IPS-NIHi11 (cell line): Measurements from ENCODE around the gene OR4K14.
"Not testable (repeated sequence)": the region's sequence is repeated elsewhere in the genome, so short reads cannot be mapped to it uniquely, and the experiment has no call there.

Experiments used
- DNase-seq: peaks from one replicate; pipeline ENCODE4 v3.0.0; 2012; ENCODE audit warnings: mixed read lengths, low spot score

OR4K14 gene

GRCh38 chr14:20019257-20019865, at the start of gene OR4K14:
TSS of gene OR4K14 (minus strand) at chr14:20019307. CDS start at chr14:20015193, 4,114 bp downstream.
- no peak for DNase-seq

- no peak for DNase-seq
Observed at GRCh38 chr14:20059745-20060144, 40.6 kb upstream of the OR4K14 start, which contains the start of gene OR4L1. TSS of gene OR4L1 (plus strand) at chr14:20060045. CDS start at chr14:20060045, 0 bp downstream.

GRCh38 chr14:20048202-20048601, 29.1 kb upstream of the OR4K14 start:
- no peak for DNase-seq

- DNase-seq, result no peak
Observed at GRCh38 chr14:20044243-20044642, 25.1 kb upstream of the OR4K14 start.

GRCh38 chr14:20035938-20036337, 16.8 kb upstream of the OR4K14 start, which contains the start of gene OR4K13:
TSS of gene OR4K13 (minus strand) at chr14:20036038. CDS start at chr14:20034758, 1,280 bp downstream.
- no peak for DNase-seq

- DNase-seq, result no peak
Observed at GRCh38 chr14:20035449-20035848, 16.3 kb upstream of the OR4K14 start.

GRCh38 chr14:20031058-20031457, 12.0 kb upstream of the OR4K14 start:
- no peak for DNase-seq

GRCh38 chr14:20008156-20008555, 11.0 kb downstream of the OR4K14 start:
- DNase-seq, result no peak

GRCh38 chr14:20002319-20002718, 16.8 kb downstream of the OR4K14 start:
- no peak for DNase-seq

GRCh38 chr14:20001863-20002262, 17.2 kb downstream of the OR4K14 start, which contains the start of gene OR4Q2:
TSS of gene OR4Q2 (plus strand) at chr14:20002163.
- no peak for DNase-seq

- no peak for DNase-seq
Observed at GRCh38 chr14:19993438-19993837, 25.7 kb downstream of the OR4K14 start.

GRCh38 chr14:19975291-19975690, 43.8 kb downstream of the OR4K14 start, which contains the start of gene OR4K15:
TSS of gene OR4K15 (plus strand) at chr14:19975591. CDS start at chr14:19975591, 0 bp downstream.
- no peak for DNase-seq

GRCh38 chr14:19974844-19975243, 44.3 kb downstream of the OR4K14 start:
- DNase-seq, result no peak

- not testable (repeated sequence) for DNase-seq
Observed at GRCh38 chr14:19969735-19970134, 49.4 kb downstream of the OR4K14 start.
